Chondrocyte (in vitro differentiated cells): ENCODE measurements around the gene CACNA1C. TPM values are rescaled to one million over a fixed set of nuclear protein-coding genes. Genes with fewer than 3 reads are reported as not detected.

Experiments
- DNase-seq: peaks from one replicate; pipeline ENCODE4 v3.0.0; 2021; ENCODE audit warnings: mixed read lengths, low spot score
- H3K27ac Mint-ChIP-seq: one replicate; pipeline ENCODE4 v1.8.0; 2021; ENCODE audit warnings: mild to moderate bottlenecking, moderate library complexity, mixed read lengths; ENCODE audit not compliant: unreplicated experiment
- H3K27me3 Mint-ChIP-seq: 2 replicates; pipeline ENCODE4 v1.8.0; 2021; ENCODE audit warnings: low read depth, mixed read lengths
- H3K36me3 Mint-ChIP-seq: 2 replicates; pipeline ENCODE4 v1.8.0; 2021; ENCODE audit warnings: low read depth, mixed read lengths
- H3K4me1 Mint-ChIP-seq: 2 replicates; pipeline ENCODE4 v1.8.0; 2021; ENCODE audit warnings: low read depth, mild to moderate bottlenecking, mixed read lengths
- H3K4me3 Mint-ChIP-seq: one replicate; pipeline ENCODE4 v1.8.0; 2021; ENCODE audit warnings: mild to moderate bottlenecking, moderate library complexity, mixed read lengths; ENCODE audit not compliant: unreplicated experiment
- H3K9me3 Mint-ChIP-seq: 2 replicates; pipeline ENCODE4 v1.8.0; 2021; ENCODE audit warnings: low read depth, mixed read lengths
- total RNA-seq: library from RNA; stranded (reverse); gene quantifications from 3 replicates; pipeline ENCODE4 v1.2.1, GENCODE V29; 2021
- TF ChIP-seq, protein P1 (sequence below): fragments of 200-600 bp; sonication (generic); IDR thresholded peaks from 2 replicates; pipeline ENCODE4 v1.5.0; 2021; ENCODE audit warnings: antibody characterized with exemption, mild to moderate bottlenecking, moderate library complexity

Gene CACNA1C
- total RNA-seq, 1 donor from 2014 or later = 27.0 TPM

GRCh38 chr12:2142068-2142467 is 89.3 kb downstream of the CACNA1C start:
- peaks cover 29% of the 10 kb centered on the region for H3K4me1 Mint-ChIP-seq
- DNase-seq = no peak
- no peaks in the 10 kb centered on the region for H3K36me3 Mint-ChIP-seq
- H3K27me3 Mint-ChIP-seq = no peaks in the 10 kb centered on the region
- H3K27ac Mint-ChIP-seq = no peak overlapping the region
- TF ChIP-seq, protein P1, sequence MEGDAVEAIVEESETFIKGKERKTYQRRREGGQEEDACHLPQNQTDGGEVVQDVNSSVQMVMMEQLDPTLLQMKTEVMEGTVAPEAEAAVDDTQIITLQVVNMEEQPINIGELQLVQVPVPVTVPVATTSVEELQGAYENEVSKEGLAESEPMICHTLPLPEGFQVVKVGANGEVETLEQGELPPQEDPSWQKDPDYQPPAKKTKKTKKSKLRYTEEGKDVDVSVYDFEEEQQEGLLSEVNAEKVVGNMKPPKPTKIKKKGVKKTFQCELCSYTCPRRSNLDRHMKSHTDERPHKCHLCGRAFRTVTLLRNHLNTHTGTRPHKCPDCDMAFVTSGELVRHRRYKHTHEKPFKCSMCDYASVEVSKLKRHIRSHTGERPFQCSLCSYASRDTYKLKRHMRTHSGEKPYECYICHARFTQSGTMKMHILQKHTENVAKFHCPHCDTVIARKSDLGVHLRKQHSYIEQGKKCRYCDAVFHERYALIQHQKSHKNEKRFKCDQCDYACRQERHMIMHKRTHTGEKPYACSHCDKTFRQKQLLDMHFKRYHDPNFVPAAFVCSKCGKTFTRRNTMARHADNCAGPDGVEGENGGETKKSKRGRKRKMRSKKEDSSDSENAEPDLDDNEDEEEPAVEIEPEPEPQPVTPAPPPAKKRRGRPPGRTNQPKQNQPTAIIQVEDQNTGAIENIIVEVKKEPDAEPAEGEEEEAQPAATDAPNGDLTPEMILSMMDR = no peak
- no peak overlapping the region for H3K4me3 Mint-ChIP-seq
- H3K9me3 Mint-ChIP-seq = no peaks in the 10 kb centered on the region

GRCh38 chr12:2144951-2145350 is 92.2 kb downstream of the CACNA1C start:
- H3K9me3 Mint-ChIP-seq = no peaks in the 10 kb centered on the region
- peaks cover 48% of the 10 kb centered on the region for H3K4me1 Mint-ChIP-seq
- no peaks in the 10 kb centered on the region for H3K27me3 Mint-ChIP-seq
- no peaks in the 10 kb centered on the region for H3K36me3 Mint-ChIP-seq
- DNase-seq = no peak
- no peak overlapping the region for H3K4me3 Mint-ChIP-seq
- peak overlapping the region; percentile 5 for H3K27ac Mint-ChIP-seq
- TF ChIP-seq, protein P1 = no peak

DNA sequence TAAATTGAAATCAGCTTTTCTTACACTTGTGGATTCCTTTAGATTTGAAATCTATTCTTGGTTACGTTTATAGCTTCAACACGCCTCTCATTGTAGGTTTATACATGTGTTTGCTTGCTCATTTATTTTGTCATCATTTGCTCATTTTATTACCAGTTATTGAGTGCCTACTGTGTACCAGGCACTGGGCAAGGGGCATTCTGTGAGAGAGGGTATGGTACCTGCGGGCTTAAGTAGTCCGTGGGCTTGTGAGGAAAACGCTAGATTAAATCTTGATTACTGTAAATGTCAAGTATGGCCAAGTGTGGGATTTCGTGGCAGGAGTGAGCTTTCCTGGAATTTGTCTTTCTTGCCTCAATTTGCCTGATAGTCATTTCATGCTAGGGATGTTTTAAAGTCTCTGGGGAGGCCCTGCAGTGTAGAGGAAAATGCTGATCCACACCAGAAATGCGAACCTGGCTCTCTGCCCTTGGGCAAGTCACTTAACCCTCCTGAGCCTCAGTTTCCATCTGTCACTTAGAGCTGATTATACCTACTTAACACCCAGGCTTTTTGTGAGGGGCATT is 92.7 kb downstream of the CACNA1C start:
- Mint-ChIP-seq H3K27me3 (no peaks in the 10 kb centered on the region), H3K36me3 (no peaks in the 10 kb centered on the region), H3K27ac (peak overlapping the region; percentile 51), H3K4me3 (no peak overlapping the region), H3K4me1 (peaks cover 48% of the 10 kb centered on the region), H3K9me3 (no peaks in the 10 kb centered on the region)
- DNase-seq = no peak
- TF ChIP-seq, protein P1 = no peak

DNA sequence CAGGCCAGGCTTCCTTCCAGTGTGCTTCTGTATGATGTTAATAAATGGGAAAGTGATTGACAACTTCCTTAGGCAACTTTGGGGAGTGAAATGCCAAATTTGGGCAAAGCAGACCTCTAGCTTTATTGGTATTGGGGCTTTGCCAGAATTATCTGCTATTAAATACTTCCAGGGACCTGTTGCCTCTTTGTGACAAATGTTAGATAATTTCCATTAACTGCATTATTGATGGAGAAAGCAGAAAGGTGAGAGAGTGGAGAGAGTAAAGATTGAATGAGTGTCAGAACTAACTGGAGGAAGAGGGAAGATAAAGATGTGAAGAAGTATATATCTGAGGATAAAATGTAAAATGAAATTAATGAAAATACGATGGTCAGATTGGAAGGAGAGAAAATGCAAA is 94.5 kb downstream of the CACNA1C start:
- no peak overlapping the region for H3K27ac Mint-ChIP-seq
- H3K4me3 Mint-ChIP-seq = no peak overlapping the region
- DNase-seq = no peak
- no peaks in the 10 kb centered on the region for H3K9me3 Mint-ChIP-seq
- TF ChIP-seq, protein P1 = no peak
- H3K36me3 Mint-ChIP-seq = peaks cover 2% of the 10 kb centered on the region
- H3K27me3 Mint-ChIP-seq = no peaks in the 10 kb centered on the region
- peaks cover 48% of the 10 kb centered on the region for H3K4me1 Mint-ChIP-seq

DNA sequence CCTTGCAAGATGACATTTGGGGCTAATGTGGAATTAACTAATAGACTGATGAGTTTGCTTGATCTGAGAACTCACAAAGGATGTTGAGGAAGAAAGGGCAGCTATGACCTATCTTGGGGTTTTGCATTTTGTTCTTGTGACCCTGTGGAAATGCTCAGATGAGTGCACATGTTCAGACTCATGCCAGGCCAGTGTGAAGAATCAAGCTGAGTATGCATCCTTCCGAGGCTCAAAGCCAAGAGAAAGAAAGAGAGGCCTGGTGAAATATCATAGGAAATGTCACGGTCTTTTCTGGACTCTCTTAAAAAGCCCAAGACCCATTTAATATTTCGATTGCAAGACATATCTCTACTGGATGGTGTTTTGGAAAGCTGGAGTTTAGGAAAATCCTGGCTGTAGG is 96.3 kb downstream of the CACNA1C start:
- Mint-ChIP-seq H3K27ac (no peak overlapping the region), H3K4me3 (no peak overlapping the region), H3K36me3 (peaks cover 2% of the 10 kb centered on the region), H3K4me1 (peaks cover 59% of the 10 kb centered on the region), H3K27me3 (no peaks in the 10 kb centered on the region), H3K9me3 (no peaks in the 10 kb centered on the region)
- TF ChIP-seq, protein P1 = no peak
- no peak for DNase-seq
